ENCODE results near the gene XYLB.
A peak's percentile ranks its signal among the peaks of the same experiment; 100 is the strongest.
"Not testable (repeated sequence)": the region's sequence is repeated elsewhere in the genome, so short reads cannot be mapped to it uniquely, and the experiment has no call there.

Gene XYLB

GRCh38 chr3:38318766-38319671 lies 27.6 kb upstream of the XYLB start:
- no peak for DNase-seq (ENCODE audit: low read depth, low spot score)
- no peak overlapping the region for H3K27ac ChIP-seq

GRCh38 chr3:38320638-38321037 lies 25.9 kb upstream of the XYLB start:
- not testable (repeated sequence) for H3K27ac ChIP-seq

DNA sequence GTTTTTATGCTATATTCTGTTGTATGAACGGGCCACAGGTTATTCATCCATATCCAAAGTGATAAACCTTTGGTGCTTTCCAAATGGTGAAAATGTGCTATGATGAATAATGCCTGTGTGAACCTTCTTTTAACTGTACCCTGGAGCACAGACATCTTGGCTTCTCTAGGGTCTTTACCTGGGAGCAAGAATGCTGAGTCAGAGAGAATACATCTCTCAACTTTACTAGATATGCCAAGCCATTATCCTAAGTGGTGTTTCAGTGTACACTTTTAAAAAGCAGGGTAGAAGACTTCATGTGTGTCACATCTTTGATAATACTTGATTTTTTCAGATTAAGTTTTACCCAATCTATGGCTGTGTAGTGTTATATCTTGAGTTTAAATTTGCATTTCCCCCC lies 23.5 kb upstream of the XYLB start:
- no peak for DNase-seq (ENCODE audit: low read depth, low spot score)
- no peak overlapping the region for H3K27ac ChIP-seq

More at GRCh38 chr3:38320638-38321037, 25.9 kb upstream of the XYLB start:
- DNase-seq (ENCODE audit: low read depth, low spot score): not testable (repeated sequence)

DNA sequence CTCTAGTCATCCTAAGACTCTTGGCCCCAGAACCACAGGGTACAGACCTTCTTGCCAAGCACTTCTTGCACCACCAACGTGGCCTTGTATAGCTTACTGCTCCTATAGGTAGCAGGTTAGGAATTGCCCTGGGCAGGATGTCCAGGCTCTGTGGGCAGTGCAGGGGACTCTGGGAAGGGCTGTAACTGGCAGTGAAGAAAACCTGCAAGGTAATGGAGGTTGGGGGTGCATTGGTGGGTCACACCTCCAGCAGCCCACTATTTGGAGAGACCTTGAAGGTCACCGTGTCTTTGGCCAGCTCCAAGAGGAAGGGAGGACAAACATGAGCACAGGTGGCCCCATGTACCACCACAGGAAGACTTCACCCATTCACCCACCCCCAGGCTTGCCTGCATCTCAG lies 21.3 kb upstream of the XYLB start:
- DNase-seq (ENCODE audit: low read depth, low spot score): no peak
- no peak overlapping the region for H3K27ac ChIP-seq

GRCh38 chr3:38327335-38328009 lies 19.1 kb upstream of the XYLB start:
- peak; percentile 69 for DNase-seq (ENCODE audit: low read depth, low spot score)
- peak overlapping the region; percentile 51 for H3K27ac ChIP-seq

- no peak for DNase-seq (ENCODE audit: low read depth, low spot score)
- no peak overlapping the region for H3K27ac ChIP-seq
Measured at GRCh38 chr3:38331257-38332022, 15.1 kb upstream of the XYLB start.

GRCh38 chr3:38332201-38332600 lies 14.4 kb upstream of the XYLB start:
- DNase-seq (ENCODE audit: low read depth, low spot score): no peak

DNA sequence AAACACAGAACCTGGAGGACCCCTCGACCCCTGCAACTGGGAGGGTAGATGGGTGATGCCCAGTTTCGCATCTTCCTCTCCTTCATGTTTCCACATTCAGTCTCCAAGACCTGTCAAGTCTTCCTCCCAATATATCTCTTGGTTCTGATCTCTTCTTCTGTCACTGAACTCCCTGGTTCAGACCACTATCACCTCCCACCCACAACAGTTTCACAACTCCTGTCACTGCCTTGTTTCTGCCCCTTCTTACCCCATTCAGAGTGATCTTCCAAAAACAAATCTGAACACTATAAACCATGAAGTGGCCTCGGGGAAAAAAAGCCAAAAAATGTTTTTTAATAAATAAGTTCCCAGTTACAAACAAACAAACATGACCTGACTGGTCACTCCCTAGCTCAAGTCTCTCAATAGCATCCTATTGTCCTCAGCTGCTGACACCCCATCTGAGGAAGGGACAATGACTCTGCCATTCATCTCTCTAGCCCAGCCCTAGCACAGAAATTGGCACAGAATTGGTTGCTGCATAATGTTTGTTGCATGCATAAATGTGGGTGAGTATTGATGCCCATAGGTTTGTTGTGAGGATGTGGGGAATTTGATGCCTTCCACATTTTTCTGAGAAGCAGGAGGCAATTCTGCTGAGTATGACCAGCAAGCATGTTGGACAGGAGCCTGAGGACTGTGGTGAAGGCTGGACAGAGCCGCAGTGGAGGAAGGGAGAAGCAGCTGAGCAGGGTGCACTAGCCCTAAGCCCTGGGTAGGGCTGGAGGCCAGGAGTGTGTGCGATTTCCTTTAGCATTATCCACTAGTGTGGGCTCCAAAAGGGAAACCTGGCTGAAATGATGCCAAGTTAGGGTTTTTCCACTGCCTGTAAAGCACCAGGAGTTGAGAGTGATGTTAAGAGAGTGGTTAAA lies 12.2 kb upstream of the XYLB start:
- DNase-seq (ENCODE audit: low read depth, low spot score): no peak

More at GRCh38 chr3:38332201-38332600, 14.4 kb upstream of the XYLB start:
- no peak overlapping the region for H3K27ac ChIP-seq

DNA sequence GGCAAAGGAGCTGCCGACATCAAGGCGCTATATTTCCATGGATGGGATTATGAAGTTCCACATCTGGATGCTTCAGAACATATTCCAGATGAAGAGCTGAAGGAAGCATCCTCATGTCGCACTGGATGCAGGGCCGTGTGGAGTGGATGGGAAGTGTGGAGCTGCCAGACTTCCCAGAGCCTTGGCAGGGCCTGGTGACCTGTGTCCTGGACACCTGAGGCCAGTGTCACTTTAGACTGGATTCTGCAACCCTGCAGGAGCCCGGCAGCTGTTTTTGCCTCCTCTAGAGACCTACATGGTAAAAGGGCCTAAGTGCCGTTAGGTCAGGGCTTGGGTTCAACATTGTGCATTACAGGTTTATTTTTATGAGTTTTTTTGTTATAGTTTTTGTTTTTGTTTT lies 11.3 kb upstream of the XYLB start:
- no peak overlapping the region for H3K27ac ChIP-seq
- no peak for DNase-seq (ENCODE audit: low read depth, low spot score)

More for the DNA sequence above, 12.2 kb upstream of the XYLB start:
- H3K27ac ChIP-seq: no peak overlapping the region

DNA sequence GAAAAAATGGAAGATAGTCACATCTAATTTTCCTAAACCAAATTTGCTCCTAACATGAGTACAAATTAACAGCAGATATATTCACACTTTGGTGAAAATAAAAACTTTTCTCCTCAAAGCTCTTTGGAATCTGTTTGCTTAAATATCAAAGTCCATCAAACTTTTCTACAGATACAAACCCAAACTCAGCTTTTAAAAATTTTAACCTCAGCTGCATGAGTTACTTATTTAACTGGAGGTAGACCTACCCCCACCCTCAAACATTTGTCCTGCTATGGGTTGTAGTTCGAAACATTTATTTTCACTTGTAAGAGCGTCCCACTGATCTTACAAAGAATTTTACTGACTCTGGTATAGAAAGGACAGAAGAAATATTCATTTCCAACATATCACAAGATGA lies 8.9 kb upstream of the XYLB start:
- DNase-seq (ENCODE audit: low read depth, low spot score): no peak
- no peak overlapping the region for H3K27ac ChIP-seq

DNA sequence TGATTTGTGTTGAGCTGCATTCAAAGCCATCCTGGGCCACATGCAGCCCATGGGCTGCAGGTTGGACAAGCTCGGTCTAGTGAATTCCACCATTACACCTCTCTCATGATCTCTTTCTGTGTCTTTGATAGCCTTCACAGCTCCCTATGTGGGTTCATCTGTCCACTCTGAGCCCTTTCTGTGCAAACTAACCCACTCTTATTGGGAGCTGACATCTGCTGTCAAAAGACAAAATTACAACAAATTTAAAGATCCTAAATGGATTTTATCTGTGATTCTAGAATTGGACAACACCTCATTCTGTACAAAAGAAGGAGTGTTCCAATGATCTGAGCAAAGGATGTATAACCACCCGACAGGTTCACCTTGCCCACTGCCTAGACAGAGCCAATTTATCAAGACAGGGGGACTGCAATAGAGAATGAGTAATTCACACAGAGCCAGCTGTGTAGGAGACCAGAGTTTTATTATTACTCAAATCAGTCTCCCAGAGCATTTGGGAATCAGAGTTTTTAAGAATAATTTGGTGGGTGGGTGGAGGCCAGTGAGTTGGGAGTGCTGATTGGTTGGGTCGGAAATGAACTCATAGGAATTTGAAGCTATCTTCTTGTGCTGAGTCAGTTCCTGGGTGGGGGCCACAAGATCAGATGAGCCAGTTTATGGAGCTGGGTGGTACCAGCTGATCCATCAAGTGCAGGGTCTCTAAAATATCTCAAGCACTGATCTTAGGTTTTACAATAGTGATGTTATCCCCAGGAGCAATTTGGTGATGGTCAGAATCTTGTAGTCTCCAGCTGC lies 2.6 kb upstream of the XYLB start:
- H3K27ac ChIP-seq: no peak overlapping the region
- no peak for DNase-seq (ENCODE audit: low read depth, low spot score)

DNA sequence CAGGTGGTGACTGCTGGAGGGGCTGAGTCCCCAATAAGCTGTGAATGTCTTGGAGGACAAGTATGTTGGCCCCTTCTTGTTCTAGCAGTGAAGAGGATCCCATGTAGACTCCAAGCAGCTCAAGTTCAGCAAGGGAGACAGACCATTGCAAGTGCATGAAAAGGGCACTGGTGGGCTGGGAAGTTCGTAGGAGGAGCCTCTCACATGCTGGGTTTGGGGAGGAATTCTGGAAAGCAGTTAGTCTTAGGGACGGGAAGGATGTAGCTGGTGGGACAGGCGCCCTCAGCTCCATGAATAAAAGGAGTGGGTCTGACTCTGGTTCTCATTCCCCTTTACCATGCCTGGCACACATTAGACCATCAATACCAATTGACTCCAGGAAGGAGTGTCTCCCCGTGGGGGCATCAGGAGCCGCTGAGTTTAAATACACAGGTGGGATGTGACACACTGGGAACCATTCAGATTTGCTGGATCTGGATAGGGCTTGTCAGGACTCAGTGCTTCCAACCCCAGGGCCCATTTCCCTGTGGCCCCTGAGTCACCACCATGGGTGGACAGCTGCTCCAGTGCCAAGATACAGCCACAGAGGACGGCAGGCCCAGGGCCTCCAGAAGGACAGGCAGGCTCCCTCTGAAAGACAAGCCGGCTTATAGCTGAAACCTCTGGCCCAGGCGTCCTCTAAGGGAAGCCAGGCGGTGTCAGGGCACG lies 552 bp upstream of the XYLB start:
- DNase-seq (ENCODE audit: low read depth, low spot score): no peak
- H3K27ac ChIP-seq: no peak overlapping the region

GRCh38 chr3:38347421-38348200 lies 1.0 kb downstream of the XYLB start:
- no peak overlapping the region for H3K27ac ChIP-seq

DNA sequence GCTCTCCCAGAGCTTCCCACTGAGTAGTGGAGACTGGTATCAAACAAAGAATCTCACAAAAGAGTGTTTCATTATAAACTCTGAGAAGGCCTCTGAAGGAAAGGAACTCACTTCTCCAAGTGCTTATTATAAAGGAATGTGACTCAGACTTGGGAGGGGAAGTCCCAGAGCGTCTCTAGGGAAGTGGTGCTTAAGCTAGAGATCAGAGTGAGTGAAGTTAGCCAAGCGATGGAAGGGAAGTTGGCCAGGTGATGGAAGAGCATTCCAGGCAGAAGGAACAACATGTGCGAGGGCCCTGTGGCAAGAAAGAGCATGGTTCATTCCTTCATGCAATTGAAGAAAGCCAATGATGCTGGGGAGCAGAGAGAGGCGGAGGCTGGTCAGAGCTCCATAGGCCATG lies 2.3 kb downstream of the XYLB start:
- no peak for DNase-seq (ENCODE audit: low read depth, low spot score)
- no peak overlapping the region for H3K27ac ChIP-seq

More at GRCh38 chr3:38347421-38348200, 1.0 kb downstream of the XYLB start:
- no peak for DNase-seq (ENCODE audit: low read depth, low spot score)

GRCh38 chr3:38349684-38350359 lies 3.2 kb downstream of the XYLB start:
- no peak overlapping the region for H3K27ac ChIP-seq
- DNase-seq (ENCODE audit: low read depth, low spot score): no peak

- H3K27ac ChIP-seq: no peak overlapping the region
- no peak for DNase-seq (ENCODE audit: low read depth, low spot score)
Measured at GRCh38 chr3:38353151-38353550, 6.6 kb downstream of the XYLB start.
